B cell (primary cell): ENCODE data around the gene NAPA. TPM values are rescaled to one million over a fixed set of nuclear protein-coding genes. Genes with fewer than 3 reads are reported as not detected.

ENCODE experiments used
- ATAC-seq: fragments of 200-7000 bp; cut with Tn5 transposase; one replicate; pipeline ENCODE4 v1.10.0; 2021; ENCODE audit warnings: low read depth, mild to moderate bottlenecking, moderate number of reproducible peaks, moderate library complexity
- CTCF ChIA-PET: fragments of 350-600 bp; sonication (Branson Sonifier 250); formaldehyde crosslinking; loops from one replicate; lab custom pipeline; 2021; ENCODE audit warnings: antibody characterized with exemption, inconsistent platforms; lab: Charles Lee
- POLR2A ChIA-PET: fragments of 350-600 bp; sonication (Branson Sonifier 250); formaldehyde crosslinking; loops from one replicate; lab custom pipeline; 2021; ENCODE audit warnings: antibody characterized with exemption; lab: Charles Lee
- DNase-seq: peaks from one replicate; pipeline ENCODE4 v3.0.0; 2013
- H2AFZ ChIP-seq: 2 replicates; pipeline ENCODE4 v1.6.1; 2012; ENCODE audit warnings: mild to moderate bottlenecking, low read depth, low read length; ENCODE audit not compliant: insufficient read depth, poor library complexity, severe bottlenecking
- H3K27ac ChIP-seq, 2 donors: 1 replicate in 1 of 2; 2 replicates in 1 of 2; pipeline ENCODE4 v1.5.1; 2012 to 2013; ENCODE audit warnings: low read length in 2 of 2, mild to moderate bottlenecking in 2 of 2, moderate library complexity in 1 of 2
- H3K27me3 ChIP-seq, 4 experiments: fragments of 200-600 bp in 1 of 4; sonication (generic) in 1 of 4; replicated peaks in 1 of 4; 1 replicate in 2 of 4; 2 replicates in 2 of 4; pipeline versions ENCODE4 v1.6.1 to v1.7.0; 2013 to 2016; ENCODE audit warnings: low read length in 3 of 4, mild to moderate bottlenecking in 2 of 4, mixed read lengths in 1 of 4, moderate library complexity in 1 of 4; ENCODE audit not compliant: insufficient read depth in 4 of 4, control insufficient read depth in 3 of 4; ENCODE audit errors: control extremely low read depth in 1 of 4
- H3K36me3 ChIP-seq, 2 experiments: replicated peaks in 1 of 2; 1 replicate in 1 of 2; 2 replicates in 1 of 2; pipeline versions ENCODE4 v1.6.1 to v1.7.1; 2013; ENCODE audit warnings: low read length in 1 of 2; ENCODE audit not compliant: insufficient read depth in 2 of 2, control insufficient read depth in 1 of 2; ENCODE audit errors: control extremely low read depth in 1 of 2, extremely low read depth in 1 of 2
- H3K4me1 ChIP-seq, 2 donors: fragments of 200-600 bp in 1 of 2; sonication (generic) in 1 of 2; 1 replicate in 1 of 2; 2 replicates in 1 of 2; pipeline versions ENCODE4 v1.5.1 to v1.6.1; 2013 to 2017; ENCODE audit warnings: low read length in 2 of 2; ENCODE audit not compliant: control insufficient read depth in 2 of 2, insufficient read depth in 2 of 2
- H3K4me2 ChIP-seq: replicated peaks from 2 replicates; pipeline ENCODE3; 2012; ENCODE audit warnings: mild to moderate bottlenecking, low read depth, low read length; ENCODE audit not compliant: poor library complexity, severe bottlenecking
- H3K4me3 ChIP-seq, 5 experiments: fragments of 200-600 bp in 1 of 5; sonication (generic) in 1 of 5; 1 replicate in 3 of 5; 2 replicates in 2 of 5; pipeline versions ENCODE4 v1.5.1 to v1.7.0; 2011 to 2016; ENCODE audit warnings: low read length in 4 of 5, mild to moderate bottlenecking in 4 of 5, low read depth in 2 of 5, control low read depth in 1 of 5, moderate library complexity in 1 of 5; ENCODE audit not compliant: insufficient read depth in 1 of 5; ENCODE audit errors: control extremely low read depth in 1 of 5, extremely low read depth in 1 of 5
- H3K79me2 ChIP-seq: fragments of 200-600 bp; sonication (generic); one replicate; pipeline ENCODE4 v1.6.0; 2016; ENCODE audit warnings: low read length; ENCODE audit not compliant: control insufficient read depth, insufficient read depth
- H3K9ac ChIP-seq: fragments of 200-600 bp; sonication (generic); 2 replicates; pipeline ENCODE4 v1.6.1; 2017; ENCODE audit warnings: mild to moderate bottlenecking, low read length, moderate library complexity
- H3K9me3 ChIP-seq, 3 donors: one replicate each; pipeline versions ENCODE4 v1.6.1 to v1.7.1; 2013; ENCODE audit warnings: low read length in 2 of 3; ENCODE audit not compliant: control insufficient read depth in 2 of 3, insufficient read depth in 1 of 3; ENCODE audit errors: control extremely low read depth in 1 of 3
- H4K20me1 ChIP-seq: 2 replicates; pipeline ENCODE4 v1.6.0; 2012; ENCODE audit warnings: mild to moderate bottlenecking, low read length; ENCODE audit not compliant: insufficient read depth, control insufficient read depth, poor library complexity, severe bottlenecking
- H3K27ac Mint-ChIP-seq: one replicate; pipeline ENCODE4 v1.8.0; 2021; ENCODE audit warnings: mixed read lengths
- H3K27me3 Mint-ChIP-seq: one replicate; pipeline ENCODE4 v1.8.0; 2021; ENCODE audit warnings: mixed read lengths
- H3K4me1 Mint-ChIP-seq: one replicate; pipeline ENCODE4 v1.8.0; 2021; ENCODE audit warnings: mixed read lengths
- H3K4me3 Mint-ChIP-seq: one replicate; pipeline ENCODE4 v1.8.0; 2021; ENCODE audit warnings: mixed read lengths
- H3K9me3 Mint-ChIP-seq: one replicate; pipeline ENCODE4 v1.8.0; 2022; ENCODE audit warnings: mixed read lengths; ENCODE audit not compliant: insufficient read depth
- CTCF ChIP-seq: fragments of 200-600 bp; IDR thresholded peaks from one replicate; pipeline ENCODE4 v1.8.0; 2022; ENCODE audit warnings: antibody characterized with exemption, mild to moderate bottlenecking
- EZH2 ChIP-seq: IDR thresholded peaks from 2 replicates; pipeline ENCODE4 v1.6.1; 2012; ENCODE audit warnings: borderline replicate concordance, low read depth, mild to moderate bottlenecking, moderate library complexity, low read length; ENCODE audit not compliant: insufficient read depth, poor library complexity, severe bottlenecking
- WGBS: methylation state at CpG from one replicate; pipeline ENCODE4 v1.1.5; 2013; ENCODE audit warnings: missing lambda C conversion rate; ENCODE audit not compliant: insufficient coverage; 5-methylcytosine and 5-hydroxymethylcytosine counted together
- intact Hi-C: fragments of 100-400 bp; cut with micrococcal nuclease; formaldehyde crosslinking; loops from one replicate; pipeline ENCODE4 v1.10.0; 2022
- polyA plus RNA-seq: library from polyadenylated mRNA; depleted of rRNA; stranded (reverse); fragments of >200 nt; gene quantifications from 2 replicates; pipeline ENCODE4 v1.2.3, GENCODE V29; 2012
- total RNA-seq, 2 donors: library from RNA; stranded (reverse); fragments of 120-200 nt in 1 of 2; gene quantifications; 1 replicate in 1 of 2; 2 replicates in 1 of 2; pipeline versions ENCODE4 v1.2.3 to v1.2.4, GENCODE V29; 2013 to 2022

NAPA gene
- total and polyA plus RNA-seq, 2 donors (not counting 1 experiment from before 2014, with no cell fraction given): 66.8 to 86.5 TPM

GRCh38 chr19:47550129-47550528, 35.3 kb upstream of the NAPA start:
- TF ChIP-seq CTCF (peak; percentile 13), EZH2 (no peak)
- Mint-ChIP-seq H3K27me3 (peaks cover 14% of the 10 kb centered on the region), H3K4me3 (no peak overlapping the region), H3K9me3 (no peaks in the 10 kb centered on the region), H3K4me1 (no peaks in the 10 kb centered on the region), H3K27ac (no peak overlapping the region)
- H3K27ac ChIP-seq: no peak overlapping the region
- intact Hi-C loops: no loop called here
- H3K36me3 ChIP-seq: no peaks in the 10 kb centered on the region
- H2AFZ ChIP-seq: no peak overlapping the region
- ChIA-PET POLR2A (no interaction called here), CTCF (interaction anchor here (0.7 kb wide), 1 partner anchor 105 kb away, joined by 4 read pairs; no protein-coding TSS in a partner anchor)
- no peaks in the 10 kb centered on the region for H3K79me2 ChIP-seq
- no peak overlapping the region for H3K4me3 ChIP-seq
- no peak overlapping the region for H3K4me2 ChIP-seq
- peaks cover 0 to 6% (median 0%) of the 10 kb centered on the region in 3 donors for H3K9me3 ChIP-seq
- H3K9ac ChIP-seq: no peak overlapping the region
- H3K4me1 ChIP-seq: peaks cover 1 to 6% of the 10 kb centered on the region in 2 donors
- no peak for ATAC-seq
- no peak for DNase-seq
- peaks cover 0 to 12% (median 6%) of the 10 kb centered on the region in 4 experiments for H3K27me3 ChIP-seq
- no peaks in the 10 kb centered on the region for H4K20me1 ChIP-seq
- WGBS: 97% methylated on average over 4 of the region's 4 CpGs

DNA sequence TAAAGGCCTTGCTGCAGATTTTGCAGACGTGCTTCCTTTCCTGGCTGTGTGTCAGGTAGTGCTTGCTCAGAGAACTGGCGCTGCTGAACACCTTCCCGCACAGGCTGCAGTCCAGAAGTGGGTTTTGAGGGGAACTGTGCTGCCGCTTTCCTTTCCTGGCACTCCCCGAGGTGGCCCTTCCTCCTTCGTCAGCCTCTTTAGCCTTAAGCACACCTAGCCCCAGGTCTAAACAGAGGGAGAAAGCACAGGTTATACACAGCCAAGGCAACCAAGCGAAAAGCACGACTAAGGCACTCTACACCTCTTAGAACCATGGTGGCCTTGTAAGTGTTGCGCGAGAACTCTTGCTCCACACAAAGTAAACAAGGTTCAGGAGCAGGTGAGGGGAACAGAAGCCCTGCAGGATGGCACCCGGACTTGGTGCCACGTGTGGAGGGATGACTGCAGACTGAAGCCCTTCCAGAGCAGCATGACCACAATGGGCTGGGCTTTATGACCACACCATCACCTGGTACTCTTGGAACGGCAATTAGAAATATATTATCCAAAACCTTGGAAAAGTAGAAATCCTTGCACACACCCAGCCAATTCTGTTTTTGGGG, 34.5 kb upstream of the NAPA start:
- H3K4me2 ChIP-seq: no peak overlapping the region
- ATAC-seq: no peak
- peaks cover 3 to 12% of the 10 kb centered on the region in 2 donors for H3K4me1 ChIP-seq
- Mint-ChIP-seq H3K9me3 (no peaks in the 10 kb centered on the region), H3K27ac (no peak overlapping the region), H3K27me3 (peaks cover 14% of the 10 kb centered on the region), H3K4me1 (no peaks in the 10 kb centered on the region), H3K4me3 (no peak overlapping the region)
- intact Hi-C loops: no loop called here
- no peak for DNase-seq
- ChIA-PET CTCF (no interaction called here), POLR2A (no interaction called here)
- peaks cover 0 to 6% (median 0%) of the 10 kb centered on the region in 3 donors for H3K9me3 ChIP-seq
- no peak overlapping the region for H3K27ac ChIP-seq
- H3K4me3 ChIP-seq: no peak overlapping the region
- H3K27me3 ChIP-seq: peaks cover 0 to 20% (median 9%) of the 10 kb centered on the region in 4 experiments
- no peak for TF ChIP-seq CTCF
- TF ChIP-seq EZH2: no peak
- no peak overlapping the region for H3K9ac ChIP-seq
- H3K79me2 ChIP-seq: no peaks in the 10 kb centered on the region
- H4K20me1 ChIP-seq: no peaks in the 10 kb centered on the region
- no peaks in the 10 kb centered on the region for H3K36me3 ChIP-seq
- 80% methylated on average over 8 of the region's 13 CpGs for WGBS
- no peak overlapping the region for H2AFZ ChIP-seq
